Mammary epithelial cell (primary cell): ENCODE results near the gene BTBD1.

Source experiments
- CTCF ChIP-seq, 2 donors: IDR thresholded peaks in 1 of 2; conservative IDR thresholded peaks in 1 of 2; 2 replicates each; pipeline ENCODE4 v1.5.1; 2011 to 2012; ENCODE audit warnings: inconsistent platforms in 2 of 2, low read length in 2 of 2, mild to moderate bottlenecking in 2 of 2, control low read depth in 1 of 2, low read depth in 1 of 2; ENCODE audit not compliant: insufficient read depth in 1 of 2; ENCODE audit errors: extremely low read depth in 1 of 2
- EZH2 ChIP-seq: IDR thresholded peaks from 2 replicates; pipeline ENCODE4 v1.6.1; 2012; ENCODE audit warnings: low read length, inconsistent platforms, borderline replicate concordance

GRCh38 chr15:83107841-83108181 is 40.8 kb upstream of the BTBD1 start:
- TF ChIP-seq CTCF (conservative IDR thresholded peaks at IDR 0.05 in 1 of 2, IDR thresholded peaks at IDR 0.05 in 1 of 2; ENCODE audit: extremely low read depth in 1 of 2, insufficient read depth in 1 of 2, low read depth in 1 of 2, low read length in 2 of 2) (no peak), EZH2 (no peak)
